ENCODE measurements around the gene FBXL17.

The FBXL17 gene

GRCh38 chr5:107997338-107997980 lies 384.4 kb downstream of the FBXL17 start:
- no peak for DNase-seq (ENCODE audit: low read depth in 2 of 2)

GRCh38 chr5:107993341-107993740 lies 388.6 kb downstream of the FBXL17 start:
- DNase-seq (ENCODE audit: low read depth in 2 of 2): no peak

DNA sequence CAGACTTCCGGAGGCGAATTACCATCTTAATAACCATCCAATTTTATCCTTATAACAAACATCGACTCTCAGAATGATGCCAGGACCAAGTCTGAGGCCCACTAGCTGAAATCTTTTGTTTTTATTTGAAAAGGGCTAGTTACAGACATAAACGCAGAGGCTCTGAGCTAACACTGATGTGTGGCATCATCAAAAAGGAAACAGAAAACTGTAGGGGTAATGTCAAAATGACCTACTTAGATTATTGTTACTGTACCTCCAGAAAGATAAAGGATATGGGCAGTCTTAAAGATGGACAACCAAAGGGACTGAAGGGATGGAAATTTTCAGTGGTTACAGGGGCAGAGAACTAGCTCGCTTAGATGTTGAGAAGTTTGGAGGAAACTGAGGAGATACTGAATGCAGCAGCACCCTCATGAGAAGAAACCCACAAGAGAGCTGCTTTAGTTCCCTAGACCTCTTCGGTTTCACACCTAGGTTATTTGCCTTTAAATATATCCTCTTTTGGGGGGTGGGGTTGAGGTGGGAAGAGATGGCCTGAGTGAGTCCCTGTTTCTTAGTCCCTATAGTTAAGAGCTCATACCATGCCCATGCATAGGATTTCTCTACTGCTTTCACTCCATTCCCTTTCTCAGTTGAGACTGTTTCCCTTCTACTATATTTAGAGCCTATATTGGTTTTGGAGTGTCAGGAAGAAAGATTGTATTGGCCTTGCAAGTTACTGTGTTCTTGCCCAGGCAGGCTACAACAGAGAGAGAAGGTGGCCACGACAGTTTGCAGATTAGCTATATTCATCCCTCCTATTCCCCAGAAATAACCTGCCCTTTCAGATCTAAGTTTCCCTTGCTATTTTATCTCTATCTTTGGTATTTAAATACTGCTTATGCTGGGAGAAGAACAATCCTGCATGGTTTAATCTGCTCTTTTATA lies 390.8 kb downstream of the FBXL17 start:
- no peak for DNase-seq (ENCODE audit: low read depth in 2 of 2)

DNA sequence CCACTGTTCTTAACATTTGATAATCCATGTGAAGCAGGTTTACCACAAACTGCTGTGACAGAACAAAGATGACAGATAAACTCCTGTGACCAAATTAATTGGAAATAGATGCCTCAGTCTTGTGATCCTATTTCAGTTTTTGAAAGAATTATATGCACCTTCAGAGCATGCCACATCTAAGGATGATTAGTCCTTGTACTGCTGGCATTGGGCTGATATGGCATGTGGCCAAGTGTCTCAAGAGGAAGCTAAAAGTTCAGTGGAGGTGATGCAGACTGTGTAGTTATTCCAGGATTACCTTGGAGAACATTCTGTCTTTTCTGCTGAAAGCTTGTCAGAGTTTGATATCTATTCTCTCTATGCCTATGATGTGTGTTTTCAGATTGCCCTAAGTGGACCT lies 396.8 kb downstream of the FBXL17 start:
- DNase-seq (ENCODE audit: low read depth in 2 of 2): no peak

DNA sequence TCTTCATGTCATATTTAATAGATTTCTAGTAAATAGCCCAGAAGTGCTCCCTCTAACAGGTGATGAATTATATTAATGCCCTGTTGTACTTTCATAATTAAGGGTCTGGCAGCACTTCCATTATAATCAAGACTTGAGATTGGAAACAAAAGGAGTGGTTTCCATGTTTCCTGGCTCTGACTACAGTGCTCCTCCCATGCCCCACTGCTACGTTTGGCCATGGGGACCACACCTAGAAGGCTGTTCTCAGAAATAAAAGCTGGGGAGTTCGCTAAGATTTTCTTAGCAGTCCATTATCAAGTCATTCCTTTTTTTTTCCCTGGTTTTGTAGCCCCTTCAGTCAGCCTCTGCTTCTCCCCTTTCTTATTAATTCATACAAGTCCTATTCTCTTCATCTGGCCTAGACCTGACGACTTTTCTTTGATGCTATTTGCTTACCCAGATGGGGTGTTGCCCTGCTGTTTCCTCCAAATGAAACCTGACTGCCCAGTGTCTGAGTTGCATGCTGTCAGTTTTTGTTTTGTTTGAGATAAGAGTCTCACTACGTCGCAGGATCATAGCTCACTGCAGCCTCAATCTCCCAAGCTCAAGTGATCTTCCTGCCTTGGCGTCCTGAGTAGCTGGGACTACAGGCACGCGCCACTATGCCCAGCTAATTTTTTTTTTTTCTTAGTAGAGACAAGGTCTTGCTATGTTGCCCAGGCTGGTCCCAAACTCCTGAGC lies 399.0 kb downstream of the FBXL17 start:
- DNase-seq (ENCODE audit: low read depth in 2 of 2): no peak

DNA sequence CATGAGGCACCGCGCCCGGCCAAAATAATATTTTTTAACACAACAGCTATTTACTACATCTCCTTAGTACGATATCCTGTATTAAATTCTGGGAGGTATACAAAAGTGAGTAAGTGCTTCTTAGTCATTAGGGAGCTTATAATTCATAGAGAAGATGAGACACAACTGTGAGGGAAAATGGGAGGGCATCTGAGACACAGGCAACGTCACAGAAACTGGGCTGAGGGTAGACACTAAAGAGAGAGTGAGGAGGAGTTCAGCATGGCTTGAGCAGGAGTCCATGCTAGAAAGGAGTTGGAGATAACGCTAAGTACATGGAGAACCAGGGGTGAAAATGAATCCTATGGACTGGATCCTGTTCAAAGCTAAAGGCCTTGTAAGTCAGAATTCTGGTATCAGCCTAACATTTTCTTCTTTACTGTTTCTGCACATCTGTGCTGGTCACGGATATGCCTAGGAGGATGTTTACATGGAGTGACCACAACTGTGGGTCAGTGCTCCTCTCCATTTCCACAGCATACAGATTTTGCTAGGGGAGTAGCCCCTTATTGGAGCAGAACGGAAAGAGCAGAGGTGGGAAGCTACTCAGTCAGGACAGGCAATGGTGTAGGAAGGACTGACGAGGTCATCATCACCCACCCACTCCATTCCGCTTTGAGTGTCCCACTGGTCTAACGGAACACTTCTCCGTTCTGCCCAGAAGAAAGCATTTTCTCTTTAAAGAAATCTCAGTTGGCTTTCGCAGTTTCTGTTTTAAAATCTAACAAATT lies 400.8 kb downstream of the FBXL17 start:
- no peak for DNase-seq (ENCODE audit: low read depth in 2 of 2)

DNA sequence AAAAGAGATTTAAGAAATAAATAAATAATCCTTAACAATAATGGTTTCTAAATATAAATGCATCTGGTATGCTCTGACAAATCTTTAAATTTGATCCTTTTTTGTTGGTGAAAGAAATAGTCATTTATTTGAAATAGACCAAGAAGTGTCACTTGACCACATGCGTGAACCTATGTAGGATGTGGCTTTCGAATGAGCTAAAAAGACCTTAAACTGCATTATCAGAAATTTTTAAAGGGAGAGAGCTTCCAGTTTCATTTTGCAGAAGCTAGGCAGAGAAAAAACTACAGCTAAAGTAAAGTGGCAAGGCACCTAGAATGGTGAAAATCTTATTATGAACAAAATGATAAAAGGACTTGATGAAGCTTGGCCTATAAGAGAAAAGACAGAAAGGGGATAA lies 402.0 kb downstream of the FBXL17 start:
- no peak for DNase-seq (ENCODE audit: low read depth in 2 of 2)

GRCh38 chr5:107979291-107979690 lies 402.6 kb downstream of the FBXL17 start:
- no peak for DNase-seq (ENCODE audit: low read depth in 2 of 2)

DNA sequence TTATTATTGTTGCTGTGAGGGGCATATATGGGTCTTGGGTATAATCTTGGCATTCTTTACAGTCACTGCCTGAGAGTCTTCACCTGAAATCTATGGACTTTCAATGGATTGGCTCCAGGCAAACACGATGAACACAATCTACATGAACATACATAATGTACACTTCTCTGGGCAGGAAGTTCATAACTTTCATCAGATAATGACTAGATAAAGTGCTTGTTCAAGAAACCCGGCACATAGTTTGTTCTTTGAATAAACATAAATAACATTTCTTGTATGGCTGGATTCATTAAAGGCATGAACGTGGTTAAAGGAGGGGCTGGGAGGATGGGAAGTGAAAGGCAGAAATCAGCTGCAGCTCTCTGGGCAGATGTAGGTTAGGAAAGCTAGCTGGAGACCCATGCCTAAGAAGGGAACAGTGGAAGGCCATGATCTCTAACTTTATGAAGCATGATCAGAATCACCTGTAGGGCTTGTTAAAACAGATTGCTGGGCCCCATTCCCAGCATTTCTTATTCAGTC lies 404.3 kb downstream of the FBXL17 start:
- no peak for DNase-seq (ENCODE audit: low read depth in 2 of 2)

- no peak for DNase-seq (ENCODE audit: low read depth in 2 of 2)
Measured at GRCh38 chr5:107975568-107975967, 406.3 kb downstream of the FBXL17 start.

GRCh38 chr5:107971846-107972245 lies 410.1 kb downstream of the FBXL17 start:
- DNase-seq (ENCODE audit: low read depth in 2 of 2): no peak

- no peak for DNase-seq (ENCODE audit: low read depth in 2 of 2)
Measured at GRCh38 chr5:107969847-107970246, 412.1 kb downstream of the FBXL17 start.

DNA sequence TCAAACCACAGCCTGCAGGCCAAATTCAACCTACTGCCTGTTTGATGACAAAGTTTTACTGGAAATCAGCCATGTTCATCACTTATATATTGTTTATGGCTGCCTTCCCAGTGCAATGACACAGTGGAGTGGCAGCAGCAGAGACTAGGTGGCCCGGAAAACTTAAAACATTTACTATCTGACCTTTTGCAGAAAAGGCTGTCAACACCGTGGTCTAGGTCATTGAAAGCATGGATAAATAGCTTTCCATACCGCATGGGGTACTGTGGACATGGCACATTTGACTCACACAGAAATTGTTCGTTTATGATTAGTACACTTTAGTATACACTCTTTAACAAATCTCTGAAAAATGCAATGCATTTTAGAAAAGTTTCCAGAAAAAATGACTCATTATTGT lies 412.9 kb downstream of the FBXL17 start:
- no peak for DNase-seq (ENCODE audit: low read depth in 2 of 2)

GRCh38 chr5:107968406-107968843 lies 413.5 kb downstream of the FBXL17 start:
- DNase-seq (ENCODE audit: low read depth in 2 of 2): no peak

DNA sequence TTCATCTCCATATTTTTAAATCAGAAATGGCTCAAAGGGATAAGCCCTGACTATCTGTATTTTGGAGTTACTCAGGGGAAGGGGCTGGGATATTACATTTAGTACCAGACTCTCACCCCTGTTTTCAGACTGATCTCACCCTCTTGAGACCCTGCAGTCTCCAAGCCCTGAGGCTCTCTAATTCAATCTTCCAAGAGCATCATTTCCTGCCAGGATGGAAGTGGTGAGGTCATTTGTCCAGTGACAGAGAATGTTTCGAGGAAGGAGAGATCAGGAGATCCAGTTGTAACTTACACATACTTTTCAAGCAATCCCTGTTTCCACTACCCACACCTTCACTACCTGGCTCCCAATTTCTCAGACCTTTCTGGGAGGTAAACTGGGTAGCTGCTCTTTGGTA lies 415.7 kb downstream of the FBXL17 start:
- no peak for DNase-seq (ENCODE audit: low read depth in 2 of 2)

GRCh38 chr5:107964722-107965121 lies 417.2 kb downstream of the FBXL17 start:
- no peak for DNase-seq (ENCODE audit: low read depth in 2 of 2)

DNA sequence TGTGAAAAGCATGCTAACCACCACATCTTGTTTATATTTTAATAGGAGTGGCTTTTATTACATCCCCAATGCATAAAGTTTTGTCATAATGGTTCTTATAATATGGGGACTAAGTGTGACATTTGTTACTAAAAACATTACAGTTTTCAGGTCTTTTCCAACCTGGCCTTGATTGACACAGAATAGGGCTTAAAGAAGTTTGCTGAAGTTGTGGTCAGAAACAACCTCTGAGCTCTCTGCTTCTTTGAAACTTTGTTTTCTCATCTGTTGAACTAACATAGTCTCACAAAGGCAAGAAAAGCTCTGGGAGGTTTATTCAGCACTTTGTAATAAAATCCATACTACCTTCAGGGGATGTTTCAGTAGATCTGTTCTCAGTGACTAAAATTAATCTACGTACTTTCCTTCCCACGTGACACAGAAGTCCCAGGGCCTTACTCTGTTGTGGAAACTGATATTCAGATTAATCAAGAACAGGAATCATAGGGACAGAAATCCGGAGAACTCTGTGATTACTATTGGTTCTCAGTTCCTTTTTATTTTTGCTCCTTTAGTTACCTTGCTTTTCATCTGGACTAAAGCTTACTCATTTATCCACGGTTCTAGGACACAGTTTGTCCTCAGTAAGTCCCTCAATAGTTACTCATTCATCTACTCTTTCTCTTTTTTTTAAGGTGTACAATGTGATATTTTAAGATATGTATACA lies 422.2 kb downstream of the FBXL17 start:
- DNase-seq (ENCODE audit: low read depth in 2 of 2): no peak

DNA sequence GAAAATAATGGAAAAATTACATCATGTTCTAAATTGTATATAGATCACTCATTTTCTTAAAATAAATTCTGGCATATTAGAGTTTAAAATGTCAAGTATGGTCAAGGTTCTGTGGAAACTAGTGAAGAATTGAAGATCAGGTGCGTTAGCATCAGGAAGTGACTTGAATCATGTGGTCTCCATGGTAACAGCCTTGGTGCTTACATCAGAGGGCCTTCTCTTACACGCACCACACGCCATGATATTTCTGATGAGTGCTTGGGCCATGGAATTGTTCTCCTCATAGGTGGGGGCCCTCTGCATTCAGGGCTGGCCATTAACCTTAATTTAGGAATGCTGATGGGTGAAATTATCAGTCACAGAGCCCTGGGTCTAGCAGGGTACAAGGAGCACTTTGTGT lies 423.0 kb downstream of the FBXL17 start:
- DNase-seq (ENCODE audit: low read depth in 2 of 2): no peak

- no peak for DNase-seq (ENCODE audit: low read depth in 2 of 2)
Measured at GRCh38 chr5:107958432-107958831, 423.5 kb downstream of the FBXL17 start.

DNA sequence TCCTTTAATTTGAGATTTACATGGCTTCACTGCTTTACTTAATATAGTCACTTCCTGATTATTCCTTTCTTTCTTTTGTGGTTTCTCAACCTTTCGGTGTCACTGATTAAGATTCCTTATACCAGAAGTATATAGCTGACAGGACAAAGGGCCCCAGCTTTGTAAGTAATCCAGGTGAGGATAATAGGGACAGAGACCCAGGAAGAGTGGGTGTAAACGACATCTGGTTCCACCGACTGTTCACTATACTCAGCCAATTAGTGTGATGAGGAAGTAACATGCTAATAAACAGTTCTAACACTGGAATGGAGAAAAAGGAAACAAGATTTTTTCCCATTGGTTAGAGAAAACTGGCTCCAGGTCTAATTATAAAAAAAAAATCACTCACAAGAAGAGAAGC lies 424.8 kb downstream of the FBXL17 start:
- no peak for DNase-seq (ENCODE audit: low read depth in 2 of 2)

DNA sequence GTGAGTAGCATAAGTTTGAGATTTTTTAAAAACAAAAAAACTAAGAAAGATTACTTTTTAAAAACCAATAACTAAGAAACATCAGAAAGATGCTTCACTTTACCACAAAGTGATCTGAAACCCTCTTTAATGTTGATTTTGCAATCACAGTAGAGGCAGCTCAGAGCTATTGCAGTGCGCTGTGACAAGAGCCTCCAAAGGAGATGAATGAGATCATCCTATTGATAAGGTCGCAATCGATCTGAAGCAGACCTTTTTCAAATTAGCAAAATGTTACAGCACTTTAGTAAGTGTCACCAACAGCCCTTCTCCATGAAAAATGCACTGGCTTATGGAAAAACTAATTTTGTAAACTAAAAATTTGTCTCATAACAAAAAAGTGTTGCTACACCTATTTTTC lies 426.6 kb downstream of the FBXL17 start:
- no peak for DNase-seq (ENCODE audit: low read depth in 2 of 2)
